Mesodermal cell (in vitro differentiated cells): Measurements from ENCODE around the gene CASZ1.

Source experiments
- H3K27ac ChIP-seq: 2 replicates; pipeline ENCODE4 v1.7.0; 2013; ENCODE audit warnings: mild to moderate bottlenecking, low read depth, low read length, moderate library complexity; ENCODE audit not compliant: severe bottlenecking
- H3K36me3 ChIP-seq: 2 replicates; pipeline ENCODE4 v1.7.1; 2013; ENCODE audit warnings: mild to moderate bottlenecking, low read length, moderate library complexity; ENCODE audit not compliant: control insufficient read depth, insufficient read depth
- H3K4me1 ChIP-seq: one replicate; pipeline ENCODE4 v1.7.1; 2013; ENCODE audit warnings: mild to moderate bottlenecking, low read length; ENCODE audit not compliant: insufficient read depth, control insufficient read depth, poor library complexity, severe bottlenecking
- H3K4me3 ChIP-seq: 2 replicates; pipeline ENCODE4 v1.7.0; 2013; ENCODE audit warnings: low read length, control low read depth, mild to moderate bottlenecking; ENCODE audit not compliant: insufficient read depth, poor library complexity, severe bottlenecking; ENCODE audit errors: extremely low read depth
- H3K9me3 ChIP-seq: 2 replicates; pipeline ENCODE4 v1.7.1; 2013; ENCODE audit warnings: mild to moderate bottlenecking, low read length, moderate library complexity; ENCODE audit not compliant: control insufficient read depth
- WGBS, 2 experiments: methylation state at CpG; one replicate each; pipeline ENCODE4 v1.1.5; 2013; ENCODE audit warnings: missing lambda C conversion rate in 2 of 2; ENCODE audit not compliant: insufficient coverage in 2 of 2; 5-methylcytosine and 5-hydroxymethylcytosine counted together

CASZ1 gene

GRCh38 chr1:10696977-10697376 is 99.5 kb downstream of the CASZ1 start:
- Histone ChIP-seq H3K4me3 (no peak overlapping the region), H3K4me1 (no peaks in the 10 kb centered on the region), H3K9me3 (no peaks in the 10 kb centered on the region), H3K36me3 (no peaks in the 10 kb centered on the region), H3K27ac (no peak overlapping the region)
- 85 to 92% methylated on average over 3 to 7 of the region's 7 CpGs for WGBS, 2 experiments

- Histone ChIP-seq H3K9me3 (no peaks in the 10 kb centered on the region), H3K36me3 (no peaks in the 10 kb centered on the region), H3K4me1 (no peaks in the 10 kb centered on the region), H3K27ac (no peak overlapping the region), H3K4me3 (peak overlapping the region; percentile 31)
- WGBS, 2 experiments, result 4% methylated on average over 57 to 79 of the region's 126 CpGs
These were observed 101.5 kb downstream of the CASZ1 start for GRCh38 chr1:10694633-10695627.

- Histone ChIP-seq H3K36me3 (no peaks in the 10 kb centered on the region), H3K9me3 (no peaks in the 10 kb centered on the region), H3K27ac (no peak overlapping the region), H3K4me1 (no peaks in the 10 kb centered on the region), H3K4me3 (peak overlapping the region; percentile 49)
- WGBS, 2 experiments, result 0% methylated on average over 20 to 37 of the region's 46 CpGs
These were observed 102.2 kb downstream of the CASZ1 start for GRCh38 chr1:10694274-10694632.

GRCh38 chr1:10693497-10694273 is 102.8 kb downstream of the CASZ1 start:
- Histone ChIP-seq H3K4me3 (peak overlapping the region; percentile 49), H3K9me3 (no peaks in the 10 kb centered on the region), H3K4me1 (no peaks in the 10 kb centered on the region), H3K36me3 (no peaks in the 10 kb centered on the region), H3K27ac (no peak overlapping the region)
- WGBS, 2 experiments, result 0% methylated on average over 43 to 47 of the region's 79 CpGs

GRCh38 chr1:10693152-10693496 is 103.3 kb downstream of the CASZ1 start:
- Histone ChIP-seq H3K4me3 (peak overlapping the region; percentile 49), H3K4me1 (no peaks in the 10 kb centered on the region), H3K9me3 (no peaks in the 10 kb centered on the region), H3K27ac (no peak overlapping the region), H3K36me3 (no peaks in the 10 kb centered on the region)
- 80 to 89% methylated on average over 3 to 4 of the region's 6 CpGs for WGBS, 2 experiments

GRCh38 chr1:10692401-10693021 is 103.9 kb downstream of the CASZ1 start:
- H3K36me3 ChIP-seq, result no peaks in the 10 kb centered on the region
- WGBS, 2 experiments, result 76 to 84% methylated on average over 9 to 11 of the region's 13 CpGs
- no peak overlapping the region for H3K27ac ChIP-seq
- H3K4me3 ChIP-seq, result no peak overlapping the region
- no peaks in the 10 kb centered on the region for H3K9me3 ChIP-seq
- H3K4me1 ChIP-seq, result peaks cover 2% of the 10 kb centered on the region

GRCh38 chr1:10691740-10692125 is 104.7 kb downstream of the CASZ1 start:
- Histone ChIP-seq H3K4me1 (peaks cover 8% of the 10 kb centered on the region), H3K27ac (no peak overlapping the region), H3K36me3 (no peaks in the 10 kb centered on the region), H3K4me3 (no peak overlapping the region), H3K9me3 (no peaks in the 10 kb centered on the region)
- 86 to 100% methylated on average over 1 of the region's 1 CpG for WGBS, 2 experiments

- Histone ChIP-seq H3K36me3 (no peaks in the 10 kb centered on the region), H3K4me1 (peaks cover 13% of the 10 kb centered on the region), H3K27ac (no peak overlapping the region), H3K9me3 (no peaks in the 10 kb centered on the region), H3K4me3 (no peak overlapping the region)
- WGBS, 2 experiments, result 92 to 95% methylated on average over 12 to 16 of the region's 17 CpGs
These were observed 105.2 kb downstream of the CASZ1 start for GRCh38 chr1:10691075-10691739.

- no peak overlapping the region for H3K4me3 ChIP-seq
- 91 to 93% methylated on average over 17 of the region's 17 CpGs for WGBS, 2 experiments
- H3K4me1 ChIP-seq, result peaks cover 20% of the 10 kb centered on the region
- no peaks in the 10 kb centered on the region for H3K36me3 ChIP-seq
- H3K9me3 ChIP-seq, result no peaks in the 10 kb centered on the region
- H3K27ac ChIP-seq, result no peak overlapping the region
These were observed 106.0 kb downstream of the CASZ1 start for GRCh38 chr1:10690484-10690883.

GRCh38 chr1:10688409-10688786 is 108.0 kb downstream of the CASZ1 start:
- Histone ChIP-seq H3K9me3 (no peaks in the 10 kb centered on the region), H3K36me3 (no peaks in the 10 kb centered on the region), H3K27ac (no peak overlapping the region), H3K4me1 (peaks cover 23% of the 10 kb centered on the region), H3K4me3 (no peak overlapping the region)
- whole genome bisulfite sequencing, 2 experiments, result 87 to 91% methylated on average over 7 to 9 of the region's 10 CpGs
